ENCODE measurements around the gene SLN. TPM values are rescaled to one million over a fixed set of nuclear protein-coding genes. Genes with fewer than 3 reads are reported as not detected.

SLN gene
- polyA plus RNA-seq, 1 experiment: not detected

- Histone ChIP-seq H3K27me3 (ENCODE audit: control insufficient read depth, insufficient read depth, low read length) (no peaks in the 10 kb centered on the region), H3K4me3 (ENCODE audit: low read depth, low read length) (no peak overlapping the region), H3K36me3 (ENCODE audit: control insufficient read depth, insufficient read depth, low read length) (no peaks in the 10 kb centered on the region)
- TF ChIP-seq CTCF (IDR thresholded peaks at IDR 0.05; ENCODE audit: insufficient read depth, low read depth, low read length): no peak
- CTCF ChIA-PET: interaction anchor here (0.9 kb wide), 1 partner anchor 28 kb away, joined by 3 read pairs; no protein-coding TSS in a partner anchor
- POLR2A ChIA-PET: no interaction called here
- DNase-seq (ENCODE audit: low read depth): no peak
Measured at GRCh38 chr11:107743191-107743590, 31.3 kb upstream of the SLN start.

GRCh38 chr11:107741044-107741823 is 29.4 kb upstream of the SLN start:
- TF ChIP-seq CTCF (IDR thresholded peaks at IDR 0.05; ENCODE audit: insufficient read depth, low read depth, low read length): peak; percentile 52
- CTCF ChIA-PET: interaction anchor here (0.7 to 1.5 kb wide), 5 partner anchors 9 to 28 kb away, joined by 3 to 6 read pairs (median 5); no protein-coding TSS in a partner anchor
- Histone ChIP-seq H3K27me3 (ENCODE audit: control insufficient read depth, insufficient read depth, low read length) (no peaks in the 10 kb centered on the region), H3K36me3 (ENCODE audit: control insufficient read depth, insufficient read depth, low read length) (no peaks in the 10 kb centered on the region), H3K4me3 (ENCODE audit: low read depth, low read length) (no peak overlapping the region)
- POLR2A ChIA-PET: no interaction called here
- no peak for DNase-seq (ENCODE audit: low read depth)

- CTCF ChIA-PET: interaction anchor here (1.1 to 1.3 kb wide), 3 partner anchors 10 to 18 kb away, joined by 3 to 4 read pairs (median 4); no protein-coding TSS in a partner anchor
- Histone ChIP-seq H3K27me3 (ENCODE audit: control insufficient read depth, insufficient read depth, low read length) (no peaks in the 10 kb centered on the region), H3K4me3 (ENCODE audit: low read depth, low read length) (no peak overlapping the region), H3K36me3 (ENCODE audit: control insufficient read depth, insufficient read depth, low read length) (no peaks in the 10 kb centered on the region)
- DNase-seq (ENCODE audit: low read depth): no peak
- no peak for TF ChIP-seq CTCF (IDR thresholded peaks at IDR 0.05; ENCODE audit: insufficient read depth, low read depth, low read length)
- POLR2A ChIA-PET: no interaction called here
Measured at GRCh38 chr11:107740271-107740670, 28.4 kb upstream of the SLN start.

- POLR2A ChIA-PET: no interaction called here
- no peaks in the 10 kb centered on the region for H3K36me3 ChIP-seq (ENCODE audit: control insufficient read depth, insufficient read depth, low read length)
- CTCF ChIA-PET: no interaction called here
- no peak for DNase-seq (ENCODE audit: low read depth)
- no peak for TF ChIP-seq CTCF (IDR thresholded peaks at IDR 0.05; ENCODE audit: insufficient read depth, low read depth, low read length)
- H3K27me3 ChIP-seq (ENCODE audit: control insufficient read depth, insufficient read depth, low read length): no peaks in the 10 kb centered on the region
- no peak overlapping the region for H3K4me3 ChIP-seq (ENCODE audit: low read depth, low read length)
Measured at GRCh38 chr11:107736546-107736945, 24.7 kb upstream of the SLN start.

- CTCF ChIA-PET: no interaction called here
- TF ChIP-seq CTCF (IDR thresholded peaks at IDR 0.05; ENCODE audit: insufficient read depth, low read depth, low read length): no peak
- POLR2A ChIA-PET: no interaction called here
- no peaks in the 10 kb centered on the region for H3K36me3 ChIP-seq (ENCODE audit: control insufficient read depth, insufficient read depth, low read length)
- H3K4me3 ChIP-seq (ENCODE audit: low read depth, low read length): no peak overlapping the region
- H3K27me3 ChIP-seq (ENCODE audit: control insufficient read depth, insufficient read depth, low read length): peaks cover 3% of the 10 kb centered on the region
- no peak for DNase-seq (ENCODE audit: low read depth)
Measured at GRCh38 chr11:107733518-107733917, 21.7 kb upstream of the SLN start.

Data from BJ (cell line).